MM.1S (cell line): ENCODE measurements around the gene TMTC4.

Experiments used
- EZH2 ChIP-seq: fragments of 300-600 bp; sonication (generic); optimal IDR thresholded peaks from 2 replicates; pipeline ENCODE3; 2017; ENCODE audit warnings: low read depth, mild to moderate bottlenecking, antibody characterized with exemption, low read length, mixed read lengths
- EZH2phosphoT487 ChIP-seq: fragments of 300-600 bp; sonication (generic); IDR thresholded peaks from 2 replicates; pipeline ENCODE4 v1.6.1; 2018; ENCODE audit warnings: antibody characterized with exemption, low read length
- TF ChIP-seq, protein P1 (sequence below): fragments of 300-600 bp; sonication (generic); IDR thresholded peaks from 2 replicates; pipeline ENCODE4 v1.5.1; 2016; ENCODE audit warnings: antibody characterized with exemption, low read length, mixed read lengths

DNA sequence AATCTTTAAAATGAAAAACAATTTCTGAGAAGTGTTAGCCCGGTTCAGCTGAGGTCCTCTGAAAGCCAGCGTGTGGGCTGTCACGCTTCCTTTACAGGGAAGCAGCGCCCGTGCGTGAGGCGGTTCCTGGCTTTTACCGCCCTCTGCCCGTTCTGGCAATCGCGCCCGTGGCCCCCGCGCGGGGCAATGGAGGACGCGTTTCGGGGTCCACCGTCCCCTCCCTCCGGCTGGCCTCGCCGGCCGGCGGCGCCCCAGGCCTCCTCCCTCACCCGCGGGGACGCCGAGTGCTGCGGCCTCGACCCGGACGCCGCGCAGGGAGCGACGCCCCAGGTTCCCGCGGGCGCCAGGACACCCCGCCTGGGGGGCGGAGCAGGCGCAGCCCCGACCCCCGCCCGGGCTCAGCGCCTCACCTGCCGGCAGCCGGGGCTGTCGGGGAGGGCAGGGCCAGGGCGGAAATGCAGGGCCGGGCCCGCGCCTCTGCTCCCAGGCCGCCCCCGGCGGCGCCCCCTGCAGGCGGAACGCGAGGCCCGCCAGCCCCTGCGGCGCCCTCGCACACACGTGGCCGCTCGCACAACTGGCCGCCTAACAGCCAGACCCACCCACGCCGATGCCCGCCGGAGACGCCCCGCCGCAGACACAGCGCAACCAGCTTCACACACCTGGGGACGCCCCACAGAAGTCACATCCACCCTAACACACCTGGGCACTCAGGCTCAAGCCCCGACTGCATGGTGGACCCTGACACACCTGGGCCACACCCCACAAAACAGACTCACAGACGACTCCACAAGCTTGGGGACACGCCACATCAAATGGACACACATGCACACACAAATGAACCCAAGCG lies 86.0 kb downstream of the TMTC4 start, which contains the start of gene GGACT:
- TF ChIP-seq, protein P1, sequence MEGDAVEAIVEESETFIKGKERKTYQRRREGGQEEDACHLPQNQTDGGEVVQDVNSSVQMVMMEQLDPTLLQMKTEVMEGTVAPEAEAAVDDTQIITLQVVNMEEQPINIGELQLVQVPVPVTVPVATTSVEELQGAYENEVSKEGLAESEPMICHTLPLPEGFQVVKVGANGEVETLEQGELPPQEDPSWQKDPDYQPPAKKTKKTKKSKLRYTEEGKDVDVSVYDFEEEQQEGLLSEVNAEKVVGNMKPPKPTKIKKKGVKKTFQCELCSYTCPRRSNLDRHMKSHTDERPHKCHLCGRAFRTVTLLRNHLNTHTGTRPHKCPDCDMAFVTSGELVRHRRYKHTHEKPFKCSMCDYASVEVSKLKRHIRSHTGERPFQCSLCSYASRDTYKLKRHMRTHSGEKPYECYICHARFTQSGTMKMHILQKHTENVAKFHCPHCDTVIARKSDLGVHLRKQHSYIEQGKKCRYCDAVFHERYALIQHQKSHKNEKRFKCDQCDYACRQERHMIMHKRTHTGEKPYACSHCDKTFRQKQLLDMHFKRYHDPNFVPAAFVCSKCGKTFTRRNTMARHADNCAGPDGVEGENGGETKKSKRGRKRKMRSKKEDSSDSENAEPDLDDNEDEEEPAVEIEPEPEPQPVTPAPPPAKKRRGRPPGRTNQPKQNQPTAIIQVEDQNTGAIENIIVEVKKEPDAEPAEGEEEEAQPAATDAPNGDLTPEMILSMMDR, result peak; percentile 66
- TF ChIP-seq EZH2 (no peak), EZH2phosphoT487 (no peak)
